ENCODE data around the gene PPP1R18. TPM values are rescaled to one million over a fixed set of nuclear protein-coding genes. Genes with fewer than 3 reads are reported as not detected.
A peak's percentile ranks its signal among the peaks of the same experiment; 100 is the strongest.

Gene PPP1R18
- total and polyA plus RNA-seq, 2 experiments from 2014 or later, result 13.0 to 43.5 TPM

- H3K4me3 ChIP-seq, result peak overlapping the region; percentile 63
- DNase-seq (ENCODE audit: low read depth in 1 of 2, low spot score in 1 of 2), result no peak
- peak; percentile 41 for TF ChIP-seq CTCF (IDR thresholded peaks at IDR 0.05; ENCODE audit: low read depth, low read length)
- H3K27ac ChIP-seq, result peak overlapping the region; percentile 88
- no peaks in the 10 kb centered on the region for H3K27me3 ChIP-seq
- peaks cover 60% of the 10 kb centered on the region for H3K4me1 ChIP-seq (ENCODE audit: low read depth)
- no peaks in the 10 kb centered on the region for H3K36me3 ChIP-seq
- no peaks in the 10 kb centered on the region for H3K9me3 ChIP-seq (ENCODE audit: low read depth)
Observed at GRCh38 chr6:30685157-30686008, 1.1 kb downstream of the PPP1R18 start.

GRCh38 chr6:30684386-30685156 lies 1.9 kb downstream of the PPP1R18 start:
- TF ChIP-seq CTCF (IDR thresholded peaks at IDR 0.05; ENCODE audit: low read depth, low read length), result no peak
- Histone ChIP-seq H3K27ac (peak overlapping the region; percentile 88), H3K9me3 (ENCODE audit: low read depth) (no peaks in the 10 kb centered on the region), H3K4me1 (ENCODE audit: low read depth) (peaks cover 56% of the 10 kb centered on the region), H3K4me3 (peak overlapping the region; percentile 2), H3K36me3 (no peaks in the 10 kb centered on the region), H3K27me3 (no peaks in the 10 kb centered on the region)
- DNase-seq (ENCODE audit: low read depth in 1 of 2, low spot score in 1 of 2), result peak in 1 of 2 donors; percentile 57

- H3K4me1 ChIP-seq (ENCODE audit: low read depth), result peaks cover 52% of the 10 kb centered on the region
- DNase-seq (ENCODE audit: low read depth in 1 of 2, low spot score in 1 of 2), result no peak
- peak overlapping the region; percentile 2 for H3K4me3 ChIP-seq
- H3K27me3 ChIP-seq, result no peaks in the 10 kb centered on the region
- H3K27ac ChIP-seq, result peak overlapping the region; percentile 88
- no peaks in the 10 kb centered on the region for H3K36me3 ChIP-seq
- no peak for TF ChIP-seq CTCF (IDR thresholded peaks at IDR 0.05; ENCODE audit: low read depth, low read length)
- H3K9me3 ChIP-seq (ENCODE audit: low read depth), result no peaks in the 10 kb centered on the region
Observed at GRCh38 chr6:30683980-30684338, 2.5 kb downstream of the PPP1R18 start.

GRCh38 chr6:30683183-30683979 lies 3.1 kb downstream of the PPP1R18 start:
- Histone ChIP-seq H3K27me3 (no peaks in the 10 kb centered on the region), H3K9me3 (ENCODE audit: low read depth) (no peaks in the 10 kb centered on the region), H3K36me3 (peaks cover 5% of the 10 kb centered on the region), H3K4me1 (ENCODE audit: low read depth) (peaks cover 52% of the 10 kb centered on the region), H3K27ac (peak overlapping the region; percentile 88), H3K4me3 (peak overlapping the region; percentile 2)
- DNase-seq (ENCODE audit: low read depth in 1 of 2, low spot score in 1 of 2), result no peak
- no peak for TF ChIP-seq CTCF (IDR thresholded peaks at IDR 0.05; ENCODE audit: low read depth, low read length)

Data from cardiac muscle cell (in vitro differentiated cells and primary cell).